AG20443 (cell line): Measurements from ENCODE around the gene PERM1.

Experiments used
- DNase-seq: peaks from one replicate; pipeline ENCODE4 v3.0.0; 2012; ENCODE audit warnings: low spot score, mixed read lengths

The PERM1 gene

GRCh38 chr1:965526-966134 lies 16.3 kb downstream of the PERM1 start:
- no peak for DNase-seq

- no peak for DNase-seq
Measured at GRCh38 chr1:964691-965525, 17.0 kb downstream of the PERM1 start.

DNA sequence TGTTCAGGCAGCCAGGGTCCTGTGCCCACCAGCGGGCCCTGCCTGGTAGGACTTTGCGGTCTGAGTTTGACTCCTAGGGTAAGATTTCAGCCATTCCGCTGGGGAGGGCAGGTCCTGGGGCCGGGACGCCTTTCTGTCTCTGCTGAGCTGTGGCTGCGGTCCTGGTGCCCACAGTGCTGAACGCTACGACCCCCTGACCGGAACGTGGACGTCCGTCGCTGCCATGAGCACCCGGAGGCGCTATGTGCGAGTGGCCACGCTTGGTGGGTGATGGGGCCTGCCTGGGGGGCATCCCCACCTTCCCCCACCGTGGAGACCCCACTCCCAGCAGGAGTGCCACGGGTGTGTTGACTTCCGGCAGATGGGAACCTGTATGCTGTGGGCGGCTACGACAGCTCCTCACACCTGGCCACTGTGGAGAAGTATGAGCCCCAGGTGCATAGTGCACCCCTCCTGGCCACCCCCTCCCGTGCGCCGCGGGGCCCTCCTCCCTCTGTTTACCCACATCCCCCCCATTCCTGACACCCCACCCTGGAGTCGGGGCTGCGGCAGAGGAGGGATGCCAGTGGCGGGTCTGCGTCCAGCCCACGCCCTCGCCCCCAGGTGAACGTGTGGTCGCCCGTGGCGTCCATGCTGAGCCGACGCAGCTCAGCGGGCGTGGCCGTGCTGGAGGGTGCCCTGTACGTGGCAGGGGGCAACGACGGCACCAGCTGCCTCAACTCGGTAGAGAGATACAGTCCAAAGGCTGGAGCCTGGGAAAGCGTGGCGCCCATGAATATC lies 18.0 kb downstream of the PERM1 start:
- DNase-seq = no peak

DNA sequence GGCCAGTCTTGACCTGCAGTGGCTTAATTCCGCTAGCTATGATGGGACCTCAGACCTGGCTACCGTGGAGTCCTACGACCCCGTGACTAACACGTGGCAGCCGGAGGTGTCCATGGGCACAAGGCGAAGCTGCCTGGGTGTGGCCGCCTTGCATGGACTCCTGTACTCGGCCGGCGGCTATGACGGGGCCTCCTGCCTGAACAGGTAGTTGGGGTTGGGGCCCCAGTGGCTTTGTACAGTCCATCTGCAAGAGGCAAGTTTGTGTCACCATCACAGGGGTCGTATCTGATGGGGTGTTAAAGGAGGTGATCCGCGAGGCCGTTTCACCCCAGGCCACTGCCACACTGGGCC lies 18.6 kb downstream of the PERM1 start:
- DNase-seq = no peak

DNA sequence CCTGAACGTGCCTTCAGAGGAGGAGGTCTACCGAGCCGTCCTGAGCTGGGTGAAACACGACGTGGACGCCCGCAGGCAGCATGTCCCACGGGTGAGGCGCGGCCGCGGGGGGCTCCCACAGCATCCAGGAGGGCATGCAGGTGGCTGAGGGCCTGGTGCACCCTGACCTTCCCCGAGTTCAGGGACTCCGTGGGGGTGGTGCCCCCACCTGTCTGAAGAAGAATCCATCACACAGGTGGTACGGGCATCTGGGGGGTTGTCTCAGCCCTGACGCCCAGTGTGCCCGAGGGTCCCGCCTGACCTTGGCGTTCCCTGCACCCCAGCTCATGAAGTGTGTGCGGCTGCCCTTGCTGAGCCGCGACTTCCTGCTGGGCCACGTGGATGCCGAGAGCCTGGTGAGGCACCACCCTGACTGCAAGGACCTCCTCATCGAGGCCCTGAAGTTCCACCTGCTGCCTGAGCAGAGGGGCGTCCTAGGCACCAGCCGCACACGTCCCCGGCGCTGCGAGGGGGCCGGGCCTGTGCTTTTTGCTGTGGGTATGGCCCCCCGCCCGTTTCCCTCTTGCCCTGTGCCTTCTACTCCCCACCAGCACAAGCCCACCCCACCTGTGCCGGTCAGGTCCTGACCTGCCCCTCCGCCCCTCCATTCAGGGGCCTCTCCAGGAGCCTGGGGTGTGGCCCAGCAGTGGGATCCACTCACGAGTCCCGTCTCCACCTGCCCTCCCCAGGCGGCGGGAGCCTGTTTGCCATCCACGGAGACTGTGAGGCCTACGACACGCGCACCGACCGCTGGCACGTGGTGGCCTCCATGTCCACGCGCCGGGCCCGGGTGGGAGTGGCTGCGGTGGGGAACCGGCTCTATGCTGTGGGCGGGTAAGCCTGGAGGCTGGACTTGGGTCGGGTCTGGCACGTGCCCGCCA lies 19.3 kb downstream of the PERM1 start:
- DNase-seq = no peak

DNA sequence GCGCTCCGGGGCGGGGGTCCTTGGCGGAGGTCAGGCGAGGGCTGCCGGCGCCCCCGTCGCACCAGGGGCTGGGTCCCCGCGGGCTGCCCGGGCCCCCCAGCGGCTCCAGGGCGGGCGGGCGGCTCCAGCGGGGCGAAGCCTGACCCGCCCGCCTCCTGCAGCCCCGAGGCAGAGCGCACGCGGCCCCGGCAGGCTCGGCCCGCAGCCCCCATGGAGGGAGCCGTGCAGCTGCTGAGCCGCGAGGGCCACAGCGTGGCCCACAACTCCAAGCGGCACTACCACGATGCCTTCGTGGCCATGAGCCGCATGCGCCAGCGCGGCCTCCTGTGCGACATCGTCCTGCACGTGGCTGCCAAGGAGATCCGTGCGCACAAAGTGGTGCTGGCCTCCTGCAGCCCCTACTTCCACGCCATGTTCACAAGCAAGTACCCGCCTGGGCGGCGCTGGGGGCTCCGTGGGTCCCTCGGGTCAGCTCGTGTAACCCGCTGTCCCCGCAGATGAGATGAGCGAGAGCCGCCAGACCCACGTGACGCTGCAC lies 20.7 kb downstream of the PERM1 start:
- DNase-seq = peak; percentile 59

DNA sequence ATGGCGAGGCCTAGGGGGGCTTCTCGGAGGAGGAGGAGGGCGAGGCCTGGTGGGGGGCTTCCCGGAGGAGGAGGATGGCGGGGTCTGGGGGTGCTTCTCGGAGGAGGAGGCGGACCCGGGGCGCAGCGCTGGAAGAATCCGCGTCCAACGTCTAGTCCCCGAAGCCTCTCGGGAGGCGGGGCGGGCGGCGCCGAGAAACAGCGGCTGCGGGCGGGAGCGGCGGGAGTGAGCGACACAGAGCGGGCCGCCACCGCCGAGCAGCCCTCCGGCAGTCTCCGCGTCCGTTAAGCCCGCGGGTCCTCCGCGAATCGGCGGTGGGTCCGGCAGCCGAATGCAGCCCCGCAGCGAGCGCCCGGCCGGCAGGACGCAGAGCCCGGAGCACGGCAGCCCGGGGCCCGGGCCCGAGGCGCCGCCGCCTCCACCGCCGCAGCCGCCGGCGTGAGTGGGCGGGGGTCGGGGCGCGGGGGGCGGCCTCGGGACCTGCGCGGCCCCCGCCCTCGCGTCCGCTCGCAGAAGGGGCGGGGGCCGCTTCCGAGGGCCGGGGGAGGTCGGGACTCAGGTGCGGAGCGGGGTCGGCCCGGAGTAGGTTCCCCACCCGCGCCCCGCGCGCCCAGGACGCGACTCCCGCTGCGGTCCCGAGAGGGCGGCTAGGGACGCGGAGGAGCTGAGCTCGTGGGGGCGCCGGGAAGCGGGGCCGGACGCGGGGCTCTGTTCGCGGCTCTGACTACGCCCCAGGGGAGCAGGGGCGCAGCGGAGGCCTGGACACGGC lies 21.3 kb downstream of the PERM1 start, which contains the start of gene KLHL17:
Gene KLHL17 (plus strand): TSS at position 222 of the 769 bp plus-strand sequence. CDS start 110 bp downstream, at position 332.
- peak; percentile 91 for DNase-seq

DNA sequence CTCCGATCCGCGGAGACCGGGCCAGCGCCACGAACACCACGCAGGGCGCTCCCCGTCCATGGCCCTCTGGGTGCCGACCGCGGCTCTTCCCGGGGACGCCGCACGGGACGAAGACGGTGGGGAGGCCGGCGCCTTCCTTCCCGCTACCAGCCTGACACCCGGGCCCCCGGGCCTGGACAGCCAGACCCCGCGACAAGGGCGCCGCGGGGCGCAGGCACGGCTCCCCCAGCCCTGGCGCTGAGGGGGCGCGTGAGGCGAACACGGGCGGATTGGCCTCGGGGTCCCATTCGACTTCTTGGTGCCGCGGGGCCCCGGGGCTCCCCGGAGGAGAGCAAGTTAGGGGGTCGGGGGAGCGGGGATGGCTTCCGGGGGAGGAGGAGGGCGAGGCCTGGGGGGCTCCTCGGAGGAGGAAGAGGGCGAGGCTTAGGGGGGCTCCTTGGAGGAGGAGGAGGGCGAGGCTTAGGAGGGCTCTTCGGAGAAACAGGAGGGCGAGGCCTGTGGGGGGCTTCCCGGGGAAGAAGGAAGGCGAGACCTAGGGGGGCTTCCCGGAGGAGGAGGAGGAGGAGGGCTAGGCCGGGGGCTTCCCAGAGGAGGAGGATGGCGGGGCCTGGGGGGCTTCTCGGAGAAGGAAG lies 22.0 kb downstream of the PERM1 start:
- DNase-seq = no peak

- peak; percentile 97 for DNase-seq
Measured at GRCh38 chr1:958823-959730, 22.8 kb downstream of the PERM1 start, which contains the start of gene NOC2L. Gene NOC2L, minus strand, starts transcription at chr1:959256. Its CDS starts 16 bp downstream, at chr1:959240.

DNA sequence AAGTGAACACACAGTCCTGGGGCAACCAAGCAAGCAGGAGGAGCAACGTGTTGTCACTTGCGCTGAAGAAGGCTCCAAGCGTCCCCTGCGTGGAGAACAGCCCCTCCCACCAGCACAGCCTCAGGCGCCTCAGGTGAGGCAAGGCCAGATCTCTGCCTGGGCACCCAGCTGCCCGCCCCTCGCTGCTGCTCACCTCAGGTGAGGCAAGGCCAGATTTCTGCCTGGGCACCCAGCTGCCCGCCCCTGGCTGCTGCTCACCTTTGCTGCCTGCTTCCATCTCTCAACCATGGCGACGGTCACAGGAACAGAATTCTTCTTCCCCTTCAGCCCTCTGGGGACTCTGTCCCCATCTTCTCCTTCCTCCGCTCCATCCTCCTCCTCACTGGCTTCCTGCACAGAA lies 25.3 kb downstream of the PERM1 start:
- no peak for DNase-seq

DNA sequence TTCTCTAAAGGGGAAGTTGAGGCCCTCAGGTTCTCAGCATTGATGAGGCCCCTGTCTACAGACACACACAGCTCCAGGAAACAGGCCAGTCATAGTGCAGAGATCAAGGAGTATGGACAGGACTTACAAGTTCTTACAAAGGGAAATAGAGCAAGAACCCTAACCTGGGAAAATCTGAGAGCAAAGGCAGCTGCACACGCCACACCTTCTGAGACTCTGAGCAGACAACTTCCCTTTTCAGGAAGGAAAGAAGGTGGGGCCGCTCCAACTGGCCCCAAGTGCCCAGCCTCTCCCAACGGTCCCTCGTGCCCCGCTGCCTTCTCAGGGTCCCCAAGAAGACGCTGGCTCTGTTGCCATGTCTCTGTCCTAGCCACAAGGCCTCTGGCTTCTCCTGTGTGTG lies 26.4 kb downstream of the PERM1 start:
- no peak for DNase-seq

- no peak for DNase-seq
Measured at GRCh38 chr1:954927-955326, 27.0 kb downstream of the PERM1 start.

DNA sequence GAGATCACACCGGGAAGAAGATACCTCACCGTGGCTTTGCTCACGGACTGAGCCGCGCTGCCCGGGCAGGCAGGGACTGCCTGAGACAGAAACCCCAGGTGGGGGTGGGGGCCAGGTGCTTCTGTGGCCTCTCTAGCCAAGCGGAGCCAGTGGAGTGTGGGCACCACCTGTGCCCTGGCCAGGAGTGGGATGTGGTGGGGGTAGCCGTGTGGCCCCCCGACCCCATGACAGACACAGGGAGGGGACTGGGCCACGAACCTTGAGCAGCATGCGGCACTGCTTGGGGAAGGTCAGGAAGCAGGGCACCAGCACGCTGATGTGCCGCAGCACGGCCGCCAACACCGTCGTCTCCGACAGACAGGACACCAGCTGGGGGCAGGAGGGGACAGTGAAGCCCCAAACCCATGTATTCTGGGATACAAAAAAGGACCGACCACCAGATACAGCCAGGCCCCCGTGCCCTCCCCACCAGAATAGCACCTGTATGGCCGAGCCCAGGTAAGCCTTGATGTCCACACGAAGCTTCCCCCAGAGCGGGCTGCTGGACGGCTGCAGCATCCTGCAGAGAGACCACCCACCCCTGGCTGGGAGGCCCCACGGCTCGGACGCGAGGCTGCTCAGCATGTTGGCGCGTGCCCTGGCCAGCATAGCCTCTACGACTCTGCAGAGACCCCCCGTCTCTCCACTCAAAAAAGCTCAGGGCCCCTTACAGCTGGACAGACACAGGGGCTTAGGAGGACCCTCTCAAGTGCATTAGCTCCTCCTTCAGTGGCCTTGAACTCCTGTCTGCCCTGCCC lies 28.2 kb downstream of the PERM1 start:
- no peak for DNase-seq

DNA sequence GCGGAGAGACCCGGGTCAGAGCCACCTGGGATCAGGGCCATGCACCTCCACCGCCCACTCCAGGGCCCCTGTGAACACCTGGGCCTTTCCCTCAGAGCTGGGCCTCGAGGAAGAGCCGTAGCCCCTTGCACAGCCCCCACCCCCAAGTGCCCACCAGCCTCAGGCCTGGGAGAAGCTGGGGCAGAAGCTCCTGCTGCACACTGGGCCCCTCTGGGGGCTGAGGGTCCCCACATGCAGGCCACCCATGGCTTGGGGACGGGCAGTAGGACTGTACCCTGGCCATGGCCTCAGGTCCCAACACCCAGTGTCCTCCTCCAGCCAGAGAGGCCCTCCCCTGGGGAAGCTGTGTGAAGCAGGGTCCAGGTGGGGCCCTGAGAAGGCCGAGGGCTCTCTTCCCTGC lies 29.3 kb downstream of the PERM1 start:
- no peak for DNase-seq

DNA sequence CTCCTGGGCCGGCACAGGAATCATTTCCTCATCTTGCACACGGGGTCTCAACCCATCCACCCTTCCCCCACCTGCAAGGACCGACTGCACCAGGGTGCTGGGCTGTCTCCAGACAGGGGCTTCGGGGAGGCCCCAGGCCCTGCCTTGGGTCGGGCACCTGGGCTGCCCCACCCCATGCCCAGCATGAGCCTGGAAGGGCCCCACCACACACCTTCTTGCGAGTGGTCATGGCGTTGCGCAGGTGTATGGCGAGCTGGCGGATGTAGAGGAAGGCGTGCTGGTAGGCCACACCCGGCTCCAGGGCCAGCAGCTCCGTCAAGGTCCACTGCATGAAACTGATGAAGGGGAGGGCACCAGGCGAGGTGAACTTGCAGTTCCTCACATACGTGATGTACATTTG lies 29.7 kb downstream of the PERM1 start:
- no peak for DNase-seq

DNA sequence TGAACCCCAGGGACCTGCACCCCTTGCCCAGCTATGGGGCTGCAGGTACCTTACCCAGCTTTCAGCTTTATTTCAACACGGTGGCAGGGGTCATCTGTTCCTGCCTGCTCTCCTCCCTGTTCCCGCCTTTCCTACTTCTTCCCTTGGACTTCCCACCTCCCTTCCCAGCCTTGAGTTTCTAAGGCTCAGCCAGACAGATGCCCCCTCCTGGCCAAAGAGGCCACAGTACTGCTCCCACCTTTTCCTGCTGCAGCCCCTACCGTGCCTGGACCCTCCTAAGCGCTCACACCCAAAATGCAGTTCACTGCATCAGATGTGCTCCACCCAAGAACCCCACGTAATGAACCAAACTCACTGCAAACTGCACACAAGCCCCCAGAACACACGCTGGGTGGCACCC lies 30.5 kb downstream of the PERM1 start:
- no peak for DNase-seq

DNA sequence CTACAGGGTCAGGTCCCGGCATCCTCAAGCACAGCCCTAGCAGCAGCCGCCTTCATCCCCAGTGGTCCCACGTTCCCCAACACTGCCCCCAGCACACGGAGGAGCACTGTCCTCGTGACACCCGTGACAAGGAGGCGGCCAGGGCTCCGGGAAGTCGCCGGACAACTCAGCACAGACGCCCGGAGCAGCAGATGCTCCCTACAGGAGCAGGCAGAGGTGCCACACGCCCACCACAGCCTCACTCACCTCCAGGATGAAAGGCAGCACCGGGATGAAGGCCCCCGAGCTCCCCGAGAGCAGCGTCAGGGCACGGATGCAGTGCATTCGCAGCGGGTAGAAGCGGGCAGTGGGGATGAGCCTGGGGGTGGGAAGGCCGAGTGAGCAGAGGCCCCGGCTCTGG lies 31.0 kb downstream of the PERM1 start:
- DNase-seq = no peak

DNA sequence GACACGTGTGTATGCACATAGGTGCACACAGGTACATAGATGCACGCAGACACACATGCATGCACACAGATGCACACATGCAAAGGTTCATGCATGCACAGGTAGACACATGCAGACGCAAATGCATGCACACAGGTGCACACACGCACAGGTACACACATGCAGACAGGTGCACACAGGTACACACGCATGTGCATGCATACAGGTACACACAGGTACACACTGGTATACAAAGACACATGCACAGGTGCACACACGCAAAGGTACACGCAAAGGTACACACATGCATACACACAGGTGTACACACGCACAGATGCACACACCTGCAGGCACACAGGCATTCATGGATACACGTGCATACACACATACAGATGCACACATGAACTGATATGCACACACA lies 31.6 kb downstream of the PERM1 start:
- DNase-seq = no peak
